ENCODE results near the gene TMEM63B. TPM values are rescaled to one million over a fixed set of nuclear protein-coding genes. Genes with fewer than 3 reads are reported as not detected.

TMEM63B gene
- total RNA-seq, 2 experiments from 2014 or later: 11.4 to 12.8 TPM

- H3K27ac ChIP-seq (ENCODE audit: low read depth in 1 of 2, low read length in 2 of 2): no peak overlapping the region
- H3K4me1 ChIP-seq (ENCODE audit: insufficient read depth, low read length): no peaks in the 10 kb centered on the region
- ChIA-PET CTCF (interaction anchor here (1.1 kb wide), 1 partner anchor 322 kb away, joined by 3 read pairs; the partner anchor contains the start of gene VEGFA), POLR2A (no interaction called here)
- Mint-ChIP-seq H3K27me3 (no peaks in the 10 kb centered on the region), H3K36me3 (ENCODE audit: low read depth) (no peaks in the 10 kb centered on the region), H3K4me3 (no peak overlapping the region), H3K4me1 (ENCODE audit: low read depth) (no peaks in the 10 kb centered on the region), H3K9me3 (no peaks in the 10 kb centered on the region), H3K27ac (no peak overlapping the region)
- no peaks in the 10 kb centered on the region for H3K9me3 ChIP-seq (ENCODE audit: control insufficient read depth in 1 of 2, insufficient read depth in 1 of 2, low read length in 2 of 2)
- TF ChIP-seq CTCF (IDR thresholded peaks at IDR 0.05): no peak
- DNase-seq (no peak), ATAC-seq (ENCODE audit: poor library complexity) (no peak)
- H3K36me3 ChIP-seq (ENCODE audit: insufficient read depth, low read length): peaks cover 4% of the 10 kb centered on the region
- H3K4me3 ChIP-seq (ENCODE audit: low read length): no peak overlapping the region
- no peaks in the 10 kb centered on the region for H3K27me3 ChIP-seq (ENCODE audit: control insufficient read depth in 1 of 2, insufficient read depth in 2 of 2, low read length in 2 of 2)
- intact Hi-C loops (cut with DNase I, micrococcal nuclease): loop anchor here (10.0 kb wide), 2 partner anchors 173 to 363 kb away; partner anchors contain the start of gene NFKBIE (in 1 of the 2)
Measured at GRCh38 chr6:44091981-44092884, 35.1 kb upstream of the TMEM63B start.

- Mint-ChIP-seq H3K4me3 (no peak overlapping the region), H3K9me3 (no peaks in the 10 kb centered on the region), H3K27me3 (no peaks in the 10 kb centered on the region), H3K27ac (no peak overlapping the region), H3K4me1 (ENCODE audit: low read depth) (no peaks in the 10 kb centered on the region), H3K36me3 (ENCODE audit: low read depth) (no peaks in the 10 kb centered on the region)
- H3K9me3 ChIP-seq (ENCODE audit: control insufficient read depth in 1 of 2, insufficient read depth in 1 of 2, low read length in 2 of 2): no peaks in the 10 kb centered on the region
- H3K36me3 ChIP-seq (ENCODE audit: insufficient read depth, low read length): peaks cover 4% of the 10 kb centered on the region
- H3K4me1 ChIP-seq (ENCODE audit: insufficient read depth, low read length): no peaks in the 10 kb centered on the region
- intact Hi-C loops (cut with DNase I, micrococcal nuclease): loop anchor here (10.0 kb wide), 2 partner anchors 172 to 362 kb away; partner anchors contain the start of gene NFKBIE (in 1 of the 2)
- H3K27me3 ChIP-seq (ENCODE audit: control insufficient read depth in 1 of 2, insufficient read depth in 2 of 2, low read length in 2 of 2): no peaks in the 10 kb centered on the region
- no peak overlapping the region for H3K4me3 ChIP-seq (ENCODE audit: low read length)
- no peak for ATAC-seq (ENCODE audit: poor library complexity)
- TF ChIP-seq CTCF (IDR thresholded peaks at IDR 0.05): no peak
- H3K27ac ChIP-seq (ENCODE audit: low read depth in 1 of 2, low read length in 2 of 2): no peak overlapping the region
- DNase-seq: no peak
- CTCF ChIA-PET: no interaction called here
- POLR2A ChIA-PET: no interaction called here
Measured at GRCh38 chr6:44093066-44093465, 34.3 kb upstream of the TMEM63B start.

GRCh38 chr6:44093750-44094402 lies 33.5 kb upstream of the TMEM63B start:
- intact Hi-C loops (cut with DNase I, micrococcal nuclease): loop anchor here (10.0 kb wide), 2 partner anchors 171 to 361 kb away; partner anchors contain the start of gene NFKBIE (in 1 of the 2)

More at GRCh38 chr6:44093750-44094402, 33.5 kb upstream of the TMEM63B start:
- ATAC-seq (ENCODE audit: poor library complexity) (no peak), DNase-seq (no peak)
- Mint-ChIP-seq H3K4me1 (ENCODE audit: low read depth) (no peaks in the 10 kb centered on the region), H3K9me3 (no peaks in the 10 kb centered on the region), H3K27me3 (no peaks in the 10 kb centered on the region), H3K27ac (no peak overlapping the region), H3K36me3 (ENCODE audit: low read depth) (no peaks in the 10 kb centered on the region), H3K4me3 (no peak overlapping the region)
- ChIA-PET POLR2A (no interaction called here), CTCF (no interaction called here)
- Histone ChIP-seq H3K27me3 (ENCODE audit: control insufficient read depth in 1 of 2, insufficient read depth in 2 of 2, low read length in 2 of 2) (no peaks in the 10 kb centered on the region), H3K36me3 (ENCODE audit: insufficient read depth, low read length) (peaks cover 4% of the 10 kb centered on the region), H3K9me3 (ENCODE audit: control insufficient read depth in 1 of 2, insufficient read depth in 1 of 2, low read length in 2 of 2) (no peaks in the 10 kb centered on the region), H3K27ac (ENCODE audit: low read depth in 1 of 2, low read length in 2 of 2) (no peak overlapping the region), H3K4me1 (ENCODE audit: insufficient read depth, low read length) (no peaks in the 10 kb centered on the region), H3K4me3 (ENCODE audit: low read length) (no peak overlapping the region)
- TF ChIP-seq CTCF (IDR thresholded peaks at IDR 0.05): no peak
